ENCODE results near the gene MAML3.

MAML3 gene

GRCh38 chr4:139769364-139769763 is 384.6 kb downstream of the MAML3 start:
- TF ChIP-seq GABPA (IDR thresholded peaks at IDR 0.05; ENCODE audit: low read depth) (no peak), POLR2AphosphoS5 (IDR thresholded peaks at IDR 0.05; ENCODE audit: low read depth) (no peak), SPI1 (IDR thresholded peaks at IDR 0.05; ENCODE audit: borderline replicate concordance, low read depth) (no peak)
- TF ChIP-seq, protein P1, sequence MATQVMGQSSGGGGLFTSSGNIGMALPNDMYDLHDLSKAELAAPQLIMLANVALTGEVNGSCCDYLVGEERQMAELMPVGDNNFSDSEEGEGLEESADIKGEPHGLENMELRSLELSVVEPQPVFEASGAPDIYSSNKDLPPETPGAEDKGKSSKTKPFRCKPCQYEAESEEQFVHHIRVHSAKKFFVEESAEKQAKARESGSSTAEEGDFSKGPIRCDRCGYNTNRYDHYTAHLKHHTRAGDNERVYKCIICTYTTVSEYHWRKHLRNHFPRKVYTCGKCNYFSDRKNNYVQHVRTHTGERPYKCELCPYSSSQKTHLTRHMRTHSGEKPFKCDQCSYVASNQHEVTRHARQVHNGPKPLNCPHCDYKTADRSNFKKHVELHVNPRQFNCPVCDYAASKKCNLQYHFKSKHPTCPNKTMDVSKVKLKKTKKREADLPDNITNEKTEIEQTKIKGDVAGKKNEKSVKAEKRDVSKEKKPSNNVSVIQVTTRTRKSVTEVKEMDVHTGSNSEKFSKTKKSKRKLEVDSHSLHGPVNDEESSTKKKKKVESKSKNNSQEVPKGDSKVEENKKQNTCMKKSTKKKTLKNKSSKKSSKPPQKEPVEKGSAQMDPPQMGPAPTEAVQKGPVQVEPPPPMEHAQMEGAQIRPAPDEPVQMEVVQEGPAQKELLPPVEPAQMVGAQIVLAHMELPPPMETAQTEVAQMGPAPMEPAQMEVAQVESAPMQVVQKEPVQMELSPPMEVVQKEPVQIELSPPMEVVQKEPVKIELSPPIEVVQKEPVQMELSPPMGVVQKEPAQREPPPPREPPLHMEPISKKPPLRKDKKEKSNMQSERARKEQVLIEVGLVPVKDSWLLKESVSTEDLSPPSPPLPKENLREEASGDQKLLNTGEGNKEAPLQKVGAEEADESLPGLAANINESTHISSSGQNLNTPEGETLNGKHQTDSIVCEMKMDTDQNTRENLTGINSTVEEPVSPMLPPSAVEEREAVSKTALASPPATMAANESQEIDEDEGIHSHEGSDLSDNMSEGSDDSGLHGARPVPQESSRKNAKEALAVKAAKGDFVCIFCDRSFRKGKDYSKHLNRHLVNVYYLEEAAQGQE (IDR thresholded peaks at IDR 0.05; ENCODE audit: insufficient replicate concordance, low read depth): no peak
- TF ChIP-seq, protein P2, sequence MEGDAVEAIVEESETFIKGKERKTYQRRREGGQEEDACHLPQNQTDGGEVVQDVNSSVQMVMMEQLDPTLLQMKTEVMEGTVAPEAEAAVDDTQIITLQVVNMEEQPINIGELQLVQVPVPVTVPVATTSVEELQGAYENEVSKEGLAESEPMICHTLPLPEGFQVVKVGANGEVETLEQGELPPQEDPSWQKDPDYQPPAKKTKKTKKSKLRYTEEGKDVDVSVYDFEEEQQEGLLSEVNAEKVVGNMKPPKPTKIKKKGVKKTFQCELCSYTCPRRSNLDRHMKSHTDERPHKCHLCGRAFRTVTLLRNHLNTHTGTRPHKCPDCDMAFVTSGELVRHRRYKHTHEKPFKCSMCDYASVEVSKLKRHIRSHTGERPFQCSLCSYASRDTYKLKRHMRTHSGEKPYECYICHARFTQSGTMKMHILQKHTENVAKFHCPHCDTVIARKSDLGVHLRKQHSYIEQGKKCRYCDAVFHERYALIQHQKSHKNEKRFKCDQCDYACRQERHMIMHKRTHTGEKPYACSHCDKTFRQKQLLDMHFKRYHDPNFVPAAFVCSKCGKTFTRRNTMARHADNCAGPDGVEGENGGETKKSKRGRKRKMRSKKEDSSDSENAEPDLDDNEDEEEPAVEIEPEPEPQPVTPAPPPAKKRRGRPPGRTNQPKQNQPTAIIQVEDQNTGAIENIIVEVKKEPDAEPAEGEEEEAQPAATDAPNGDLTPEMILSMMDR (IDR thresholded peaks at IDR 0.05; ENCODE audit: insufficient read depth, low read length): no peak
- Histone ChIP-seq H3K27ac (replicated peaks) (no peak overlapping the region), H3K27me3 (ENCODE audit: insufficient read depth, poor library complexity, severe bottlenecking) (no peaks in the 10 kb centered on the region), H3K4me3 (replicated peaks; ENCODE audit: insufficient read depth, low read length) (no peak overlapping the region)
- no peak for DNase-seq (ENCODE audit: low read depth in 1 of 2, low spot score in 1 of 2)

DNA sequence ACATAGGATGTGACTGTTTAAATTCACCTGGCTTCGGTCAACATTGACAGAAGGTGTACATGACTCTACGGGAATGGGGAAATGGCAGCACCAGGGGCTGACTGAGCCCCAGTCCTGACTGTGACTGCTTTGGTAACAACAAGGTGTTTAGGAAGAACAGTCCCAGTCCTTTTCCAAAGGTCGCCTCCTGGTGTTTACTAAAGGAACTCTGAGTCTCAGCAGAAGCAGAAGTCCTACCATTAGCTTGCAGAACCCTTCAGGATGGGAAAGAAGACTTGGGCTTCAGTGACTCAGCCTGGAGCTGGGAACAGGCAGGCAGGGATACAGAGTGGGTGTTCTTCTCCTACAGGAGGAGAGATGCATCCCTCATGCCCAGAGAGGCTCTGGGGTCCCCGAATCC is 385.1 kb downstream of the MAML3 start:
- Histone ChIP-seq H3K4me3 (replicated peaks; ENCODE audit: insufficient read depth, low read length) (no peak overlapping the region), H3K27ac (replicated peaks) (no peak overlapping the region), H3K27me3 (ENCODE audit: insufficient read depth, poor library complexity, severe bottlenecking) (no peaks in the 10 kb centered on the region)
- TF ChIP-seq, protein P2 (IDR thresholded peaks at IDR 0.05; ENCODE audit: insufficient read depth, low read length): no peak
- TF ChIP-seq POLR2AphosphoS5 (IDR thresholded peaks at IDR 0.05; ENCODE audit: low read depth): no peak
- TF ChIP-seq, protein P1 (IDR thresholded peaks at IDR 0.05; ENCODE audit: insufficient replicate concordance, low read depth): no peak
- no peak for TF ChIP-seq SPI1 (IDR thresholded peaks at IDR 0.05; ENCODE audit: borderline replicate concordance, low read depth)
- TF ChIP-seq GABPA (IDR thresholded peaks at IDR 0.05; ENCODE audit: low read depth): no peak
- DNase-seq (ENCODE audit: low read depth in 1 of 2, low spot score in 1 of 2): peak in 1 of 2 experiments; percentile 25

GRCh38 chr4:139768366-139768765 is 385.6 kb downstream of the MAML3 start:
- H3K4me3 ChIP-seq (replicated peaks; ENCODE audit: insufficient read depth, low read length): no peak overlapping the region
- H3K27me3 ChIP-seq (ENCODE audit: insufficient read depth, poor library complexity, severe bottlenecking): no peaks in the 10 kb centered on the region
- H3K27ac ChIP-seq (replicated peaks): no peak overlapping the region
- no peak for DNase-seq (ENCODE audit: low read depth in 1 of 2, low spot score in 1 of 2)
- TF ChIP-seq SPI1 (IDR thresholded peaks at IDR 0.05; ENCODE audit: borderline replicate concordance, low read depth) (no peak), GABPA (IDR thresholded peaks at IDR 0.05; ENCODE audit: low read depth) (no peak), POLR2AphosphoS5 (IDR thresholded peaks at IDR 0.05; ENCODE audit: low read depth) (no peak)
- TF ChIP-seq, protein P2 (IDR thresholded peaks at IDR 0.05; ENCODE audit: insufficient read depth, low read length): no peak
- TF ChIP-seq, protein P1 (IDR thresholded peaks at IDR 0.05; ENCODE audit: insufficient replicate concordance, low read depth): no peak

Data from HL-60 (cell line).